CD4-positive, CD25-positive, alpha-beta regulatory T cell (primary cell): Measurements from ENCODE around the gene PRAMEF1. TPM values are rescaled to one million over a fixed set of nuclear protein-coding genes. Genes with fewer than 3 reads are reported as not detected.

Experiments used
- ATAC-seq, 2 donors: fragments of 150-1000 bp; cut with Tn5 transposase; one replicate each; pipeline ENCODE4 v1.10.0; 2021; ENCODE audit warnings: low read depth in 2 of 2, moderate number of reproducible peaks in 2 of 2, moderate library complexity in 1 of 2
- DNase-seq, 3 donors: peaks; one replicate each; pipeline versions ENCODE4 v3.0.0 to v3.0.0-alpha.2; 2012 to 2022; ENCODE audit warnings: mixed read lengths in 1 of 3
- H3K27ac ChIP-seq: one replicate; pipeline ENCODE4 v1.7.0; 2013; ENCODE audit warnings: mild to moderate bottlenecking, low read length; ENCODE audit not compliant: insufficient read depth, poor library complexity, severe bottlenecking
- H3K27me3 ChIP-seq: one replicate; pipeline ENCODE4 v1.7.0; 2013; ENCODE audit warnings: low read length; ENCODE audit not compliant: control insufficient read depth, insufficient read depth
- H3K36me3 ChIP-seq: one replicate; pipeline ENCODE4 v1.7.0; 2013; ENCODE audit warnings: mild to moderate bottlenecking, low read length, moderate library complexity; ENCODE audit not compliant: control insufficient read depth, insufficient read depth
- H3K4me1 ChIP-seq: 2 replicates; pipeline ENCODE4 v1.7.0; 2013; ENCODE audit warnings: mild to moderate bottlenecking, low read length; ENCODE audit not compliant: insufficient read depth, control insufficient read depth, poor library complexity, severe bottlenecking
- H3K4me3 ChIP-seq: one replicate; pipeline ENCODE4 v1.7.0; 2013; ENCODE audit warnings: low read depth, mild to moderate bottlenecking, low read length, moderate library complexity
- H3K9me3 ChIP-seq, 2 experiments: 1 replicate in 1 of 2; 2 replicates in 1 of 2; pipeline ENCODE4 v1.7.0; 2013; ENCODE audit warnings: low read length in 2 of 2, mild to moderate bottlenecking in 1 of 2, moderate library complexity in 1 of 2; ENCODE audit not compliant: control insufficient read depth in 2 of 2
- H3K27ac Mint-ChIP-seq, 3 donors: one replicate each; pipeline ENCODE4 v1.8.0; 2020 to 2022; ENCODE audit warnings: mild to moderate bottlenecking in 3 of 3, mixed read lengths in 3 of 3, moderate library complexity in 2 of 3
- H3K27me3 Mint-ChIP-seq: one replicate; pipeline ENCODE4 v1.8.0; 2022; ENCODE audit warnings: mild to moderate bottlenecking, mixed read lengths
- H3K36me3 Mint-ChIP-seq: one replicate; pipeline ENCODE4 v1.8.0; 2020; ENCODE audit warnings: mixed read lengths
- H3K4me1 Mint-ChIP-seq, 4 donors: one replicate each; pipeline ENCODE4 v1.8.0; 2020 to 2022; ENCODE audit warnings: mixed read lengths in 4 of 4, mild to moderate bottlenecking in 1 of 4
- H3K4me3 Mint-ChIP-seq, 4 donors: one replicate each; pipeline ENCODE4 v1.8.0; 2020 to 2022; ENCODE audit warnings: mild to moderate bottlenecking in 4 of 4, mixed read lengths in 4 of 4, moderate library complexity in 3 of 4
- H3K9me3 Mint-ChIP-seq, 7 donors: one replicate each; pipeline ENCODE4 v1.8.0; 2020 to 2022; ENCODE audit warnings: mixed read lengths in 7 of 7, mild to moderate bottlenecking in 3 of 7, moderate library complexity in 2 of 7
- polyA plus RNA-seq, 4 donors: library from polyadenylated mRNA; unstranded; fragments of 300-500 nt; fragmentation: Illumina TruSeq; gene quantifications; one replicate each; pipeline ENCODE4 v1.2.3, GENCODE V29; 2021
- total RNA-seq: library from RNA; stranded (reverse); gene quantifications from one replicate; pipeline ENCODE4 v1.2.3, GENCODE V29; 2022

The PRAMEF1 gene
- total and polyA plus RNA-seq, 5 donors from 2014 or later: not detected

- H3K9me3 Mint-ChIP-seq: no peaks in the 10 kb centered on the region
- ATAC-seq (no peak), DNase-seq (no peak)
- no peaks in the 10 kb centered on the region for H3K36me3 Mint-ChIP-seq
- peak overlapping the region in 1 of 4 donors; percentile 35 for H3K4me3 Mint-ChIP-seq
- H3K27me3 Mint-ChIP-seq: peaks cover 10% of the 10 kb centered on the region
- H3K27ac ChIP-seq: no peak overlapping the region
- H3K4me3 ChIP-seq: no peak overlapping the region
- no peaks in the 10 kb centered on the region for H3K9me3 ChIP-seq
- H3K36me3 ChIP-seq: no peaks in the 10 kb centered on the region
- no peaks in the 10 kb centered on the region for H3K4me1 Mint-ChIP-seq
- H3K27me3 ChIP-seq: peaks cover 5% of the 10 kb centered on the region
- no peak overlapping the region for H3K27ac Mint-ChIP-seq
- no peaks in the 10 kb centered on the region for H3K4me1 ChIP-seq
Observed at GRCh38 chr1:12756768-12757413, 34.3 kb upstream of the PRAMEF1 start.

- ATAC-seq (no peak), DNase-seq (no peak)
- H3K27me3 ChIP-seq: peaks cover 5% of the 10 kb centered on the region
- no peak overlapping the region for H3K4me3 ChIP-seq
- no peak overlapping the region for H3K27ac ChIP-seq
- Mint-ChIP-seq H3K4me1 (no peaks in the 10 kb centered on the region), H3K9me3 (no peaks in the 10 kb centered on the region), H3K36me3 (no peaks in the 10 kb centered on the region), H3K27me3 (peaks cover 8% of the 10 kb centered on the region), H3K27ac (peak overlapping the region in 1 of 3 donors; percentile 78), H3K4me3 (no peak overlapping the region)
- no peaks in the 10 kb centered on the region for H3K36me3 ChIP-seq
- H3K4me1 ChIP-seq: no peaks in the 10 kb centered on the region
- H3K9me3 ChIP-seq: no peaks in the 10 kb centered on the region
Observed at GRCh38 chr1:12757836-12758235, 33.4 kb upstream of the PRAMEF1 start.

GRCh38 chr1:12760256-12760795 lies 30.9 kb upstream of the PRAMEF1 start:
- DNase-seq (no peak), ATAC-seq (no peak)
- Mint-ChIP-seq H3K27me3 (no peaks in the 10 kb centered on the region), H3K27ac (no peak overlapping the region), H3K36me3 (no peaks in the 10 kb centered on the region), H3K4me3 (no peak overlapping the region), H3K4me1 (no peaks in the 10 kb centered on the region), H3K9me3 (peaks cover 0 to 3% (median 0%) of the 10 kb centered on the region in 7 donors)
- no peak overlapping the region for H3K4me3 ChIP-seq
- no peaks in the 10 kb centered on the region for H3K36me3 ChIP-seq
- H3K27ac ChIP-seq: no peak overlapping the region
- H3K4me1 ChIP-seq: no peaks in the 10 kb centered on the region
- H3K9me3 ChIP-seq: no peaks in the 10 kb centered on the region
- no peaks in the 10 kb centered on the region for H3K27me3 ChIP-seq

GRCh38 chr1:12761781-12762180 lies 29.4 kb upstream of the PRAMEF1 start:
- no peaks in the 10 kb centered on the region for H3K27me3 Mint-ChIP-seq
- no peaks in the 10 kb centered on the region for H3K36me3 Mint-ChIP-seq
- H3K27ac Mint-ChIP-seq: no peak overlapping the region
- Histone ChIP-seq H3K4me3 (no peak overlapping the region), H3K4me1 (no peaks in the 10 kb centered on the region), H3K27me3 (peaks cover under 1% of the 10 kb centered on the region), H3K9me3 (no peaks in the 10 kb centered on the region), H3K36me3 (no peaks in the 10 kb centered on the region), H3K27ac (no peak overlapping the region)
- H3K4me3 Mint-ChIP-seq: no peak overlapping the region
- DNase-seq (no peak), ATAC-seq (no peak)
- H3K9me3 Mint-ChIP-seq: peaks cover 0 to 3% (median 0%) of the 10 kb centered on the region in 7 donors
- H3K4me1 Mint-ChIP-seq: no peaks in the 10 kb centered on the region

- peaks cover 0 to 3% (median 0%) of the 10 kb centered on the region in 7 donors for H3K9me3 Mint-ChIP-seq
Observed at GRCh38 chr1:12762766-12763165, 28.4 kb upstream of the PRAMEF1 start.

GRCh38 chr1:12763479-12763878 lies 27.7 kb upstream of the PRAMEF1 start:
- no peak overlapping the region for H3K4me3 Mint-ChIP-seq
- Histone ChIP-seq H3K4me3 (no peak overlapping the region), H3K36me3 (no peaks in the 10 kb centered on the region), H3K9me3 (no peaks in the 10 kb centered on the region), H3K4me1 (no peaks in the 10 kb centered on the region), H3K27me3 (peaks cover 3% of the 10 kb centered on the region), H3K27ac (no peak overlapping the region)
- H3K4me1 Mint-ChIP-seq: no peaks in the 10 kb centered on the region
- H3K36me3 Mint-ChIP-seq: no peaks in the 10 kb centered on the region
- ATAC-seq (no peak), DNase-seq (no peak)
- H3K9me3 Mint-ChIP-seq: peaks cover 0 to 3% (median 0%) of the 10 kb centered on the region in 7 donors
- H3K27ac Mint-ChIP-seq: no peak overlapping the region
- H3K27me3 Mint-ChIP-seq: peaks cover 5% of the 10 kb centered on the region

More at GRCh38 chr1:12762766-12763165, 28.4 kb upstream of the PRAMEF1 start:
- H3K27ac ChIP-seq: no peak overlapping the region
- no peak for ATAC-seq
- no peaks in the 10 kb centered on the region for H3K9me3 ChIP-seq
- no peaks in the 10 kb centered on the region for H3K4me1 Mint-ChIP-seq
- no peak for DNase-seq
- no peak overlapping the region for H3K4me3 ChIP-seq
- peaks cover 3% of the 10 kb centered on the region for H3K27me3 ChIP-seq
- H3K36me3 ChIP-seq: no peaks in the 10 kb centered on the region
- no peak overlapping the region for H3K4me3 Mint-ChIP-seq
- peaks cover 5% of the 10 kb centered on the region for H3K27me3 Mint-ChIP-seq
- no peak overlapping the region for H3K27ac Mint-ChIP-seq
- H3K36me3 Mint-ChIP-seq: no peaks in the 10 kb centered on the region
- no peaks in the 10 kb centered on the region for H3K4me1 ChIP-seq

GRCh38 chr1:12764016-12764415 lies 27.2 kb upstream of the PRAMEF1 start:
- Mint-ChIP-seq H3K4me1 (no peaks in the 10 kb centered on the region), H3K27ac (peak overlapping the region in 1 of 3 donors; percentile 7), H3K4me3 (no peak overlapping the region), H3K36me3 (no peaks in the 10 kb centered on the region), H3K9me3 (peaks cover 0 to 3% (median 0%) of the 10 kb centered on the region in 7 donors), H3K27me3 (peaks cover 6% of the 10 kb centered on the region)
- Histone ChIP-seq H3K4me3 (no peak overlapping the region), H3K9me3 (no peaks in the 10 kb centered on the region), H3K36me3 (no peaks in the 10 kb centered on the region), H3K27me3 (peaks cover 3% of the 10 kb centered on the region), H3K4me1 (no peaks in the 10 kb centered on the region), H3K27ac (no peak overlapping the region)
- DNase-seq: no peak
- no peak for ATAC-seq

- peaks cover 0 to 1% (median 0%) of the 10 kb centered on the region in 7 donors for H3K9me3 Mint-ChIP-seq
- no peak for ATAC-seq
Observed at GRCh38 chr1:12769031-12769430, 22.2 kb upstream of the PRAMEF1 start.

More at GRCh38 chr1:12769031-12769430, 22.2 kb upstream of the PRAMEF1 start:
- Mint-ChIP-seq H3K36me3 (no peaks in the 10 kb centered on the region), H3K27me3 (peaks cover 18% of the 10 kb centered on the region), H3K27ac (no peak overlapping the region), H3K4me1 (no peaks in the 10 kb centered on the region), H3K4me3 (no peak overlapping the region)
- no peaks in the 10 kb centered on the region for H3K4me1 ChIP-seq
- H3K27me3 ChIP-seq: peaks cover 3% of the 10 kb centered on the region
- DNase-seq: no peak
- no peaks in the 10 kb centered on the region for H3K9me3 ChIP-seq
- H3K27ac ChIP-seq: no peak overlapping the region
- no peaks in the 10 kb centered on the region for H3K36me3 ChIP-seq
- no peak overlapping the region for H3K4me3 ChIP-seq
